Breast epithelium (tissue), 3 donors: ENCODE data around the gene PTPRCAP.

Source experiments
- POLR2A ChIP-seq: fragments of 450-650 bp; IDR thresholded peaks from one replicate; pipeline ENCODE4 v1.6.1; 2016; ENCODE audit warnings: antibody characterized with exemption, mild to moderate bottlenecking, moderate library complexity
- POLR2AphosphoS5 ChIP-seq, 3 donors: sonication (generic); formaldehyde crosslinking; IDR thresholded peaks; one replicate each; pipeline ENCODE4 v1.6.1; 2017; ENCODE audit warnings: antibody characterized with exemption in 3 of 3
- TF ChIP-seq, protein P1 (sequence below), 3 donors: fragments of 450-650 bp; IDR thresholded peaks; one replicate each; pipeline ENCODE4 v1.5.1; 2016 to 2017; ENCODE audit warnings: antibody characterized with exemption in 3 of 3, mild to moderate bottlenecking in 3 of 3, moderate library complexity in 3 of 3

GRCh38 chr11:67408437-67409200, 28.9 kb downstream of the PTPRCAP start:
- TF ChIP-seq, protein P1, sequence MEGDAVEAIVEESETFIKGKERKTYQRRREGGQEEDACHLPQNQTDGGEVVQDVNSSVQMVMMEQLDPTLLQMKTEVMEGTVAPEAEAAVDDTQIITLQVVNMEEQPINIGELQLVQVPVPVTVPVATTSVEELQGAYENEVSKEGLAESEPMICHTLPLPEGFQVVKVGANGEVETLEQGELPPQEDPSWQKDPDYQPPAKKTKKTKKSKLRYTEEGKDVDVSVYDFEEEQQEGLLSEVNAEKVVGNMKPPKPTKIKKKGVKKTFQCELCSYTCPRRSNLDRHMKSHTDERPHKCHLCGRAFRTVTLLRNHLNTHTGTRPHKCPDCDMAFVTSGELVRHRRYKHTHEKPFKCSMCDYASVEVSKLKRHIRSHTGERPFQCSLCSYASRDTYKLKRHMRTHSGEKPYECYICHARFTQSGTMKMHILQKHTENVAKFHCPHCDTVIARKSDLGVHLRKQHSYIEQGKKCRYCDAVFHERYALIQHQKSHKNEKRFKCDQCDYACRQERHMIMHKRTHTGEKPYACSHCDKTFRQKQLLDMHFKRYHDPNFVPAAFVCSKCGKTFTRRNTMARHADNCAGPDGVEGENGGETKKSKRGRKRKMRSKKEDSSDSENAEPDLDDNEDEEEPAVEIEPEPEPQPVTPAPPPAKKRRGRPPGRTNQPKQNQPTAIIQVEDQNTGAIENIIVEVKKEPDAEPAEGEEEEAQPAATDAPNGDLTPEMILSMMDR (IDR thresholded peaks at IDR 0.05) = no peak
- no peak for TF ChIP-seq POLR2AphosphoS5 (IDR thresholded peaks at IDR 0.05)
- TF ChIP-seq POLR2A = no peak
